ENCODE results near the gene ASCC3. TPM values are rescaled to one million over a fixed set of nuclear protein-coding genes. Genes with fewer than 3 reads are reported as not detected.

Gene ASCC3
- total RNA-seq, 1 experiment from 2014 or later = 48.2 TPM

GRCh38 chr6:100485268-100485667 is 395.9 kb downstream of the ASCC3 start:
- no peaks in the 10 kb centered on the region for H3K36me3 ChIP-seq (ENCODE audit: control insufficient read depth, insufficient read depth, low read length)
- POLR2A ChIA-PET = no interaction called here
- BruUV-seq (replicated peaks) = no TSS peak
- CTCF ChIA-PET = no interaction called here
- no peak for TF ChIP-seq CTCF (IDR thresholded peaks at IDR 0.05; ENCODE audit: insufficient read depth in 1 of 2, low read depth in 1 of 2, low read length in 1 of 2, severe bottlenecking in 1 of 2, unreplicated experiment in 1 of 2)
- no peaks in the 10 kb centered on the region for H3K4me1 ChIP-seq
- no peak overlapping the region for H3K4me3 ChIP-seq (ENCODE audit: low read depth, low read length)
- H3K9me3 ChIP-seq = no peaks in the 10 kb centered on the region
- intact Hi-C loops (cut with micrococcal nuclease; ENCODE audit: unreplicated experiment) = no loop called here
- H3K27ac Mint-ChIP-seq (ENCODE audit: unreplicated experiment) = no peak overlapping the region
- no peaks in the 10 kb centered on the region for H3K36me3 Mint-ChIP-seq (ENCODE audit: insufficient read depth, unreplicated experiment)
- H3K9me3 Mint-ChIP-seq (ENCODE audit: unreplicated experiment) = no peaks in the 10 kb centered on the region
- H3K4me3 Mint-ChIP-seq (ENCODE audit: unreplicated experiment) = no peak overlapping the region
- DNase-seq = no peak
- H3K27me3 Mint-ChIP-seq (ENCODE audit: insufficient read depth, unreplicated experiment) = no peaks in the 10 kb centered on the region
- no peaks in the 10 kb centered on the region for H3K27me3 ChIP-seq (replicated peaks; ENCODE audit: control insufficient read depth, insufficient read depth, low read length)
- H3K4me1 Mint-ChIP-seq (ENCODE audit: low read depth, unreplicated experiment) = no peaks in the 10 kb centered on the region

GRCh38 chr6:100484474-100484873 is 396.7 kb downstream of the ASCC3 start:
- Mint-ChIP-seq H3K36me3 (ENCODE audit: insufficient read depth, unreplicated experiment) (no peaks in the 10 kb centered on the region), H3K4me1 (ENCODE audit: low read depth, unreplicated experiment) (no peaks in the 10 kb centered on the region), H3K27me3 (ENCODE audit: insufficient read depth, unreplicated experiment) (no peaks in the 10 kb centered on the region), H3K4me3 (ENCODE audit: unreplicated experiment) (no peak overlapping the region), H3K9me3 (ENCODE audit: unreplicated experiment) (no peaks in the 10 kb centered on the region), H3K27ac (ENCODE audit: unreplicated experiment) (no peak overlapping the region)
- ChIA-PET CTCF (no interaction called here), POLR2A (no interaction called here)
- no peaks in the 10 kb centered on the region for H3K9me3 ChIP-seq
- intact Hi-C loops (cut with micrococcal nuclease; ENCODE audit: unreplicated experiment) = loop anchor here (5.0 kb wide), 1 partner anchor 178 kb away; no protein-coding TSS in a partner anchor
- H3K4me3 ChIP-seq (ENCODE audit: low read depth, low read length) = no peak overlapping the region
- H3K4me1 ChIP-seq = no peaks in the 10 kb centered on the region
- no peak for DNase-seq
- no peak for TF ChIP-seq CTCF (IDR thresholded peaks at IDR 0.05; ENCODE audit: insufficient read depth in 1 of 2, low read depth in 1 of 2, low read length in 1 of 2, severe bottlenecking in 1 of 2, unreplicated experiment in 1 of 2)
- BruUV-seq (replicated peaks) = no TSS peak
- H3K36me3 ChIP-seq (ENCODE audit: control insufficient read depth, insufficient read depth, low read length) = no peaks in the 10 kb centered on the region
- no peaks in the 10 kb centered on the region for H3K27me3 ChIP-seq (replicated peaks; ENCODE audit: control insufficient read depth, insufficient read depth, low read length)

GRCh38 chr6:100482698-100483097 is 398.4 kb downstream of the ASCC3 start:
- no peak for DNase-seq
- H3K27ac Mint-ChIP-seq (ENCODE audit: unreplicated experiment) = no peak overlapping the region

More at GRCh38 chr6:100482698-100483097, 398.4 kb downstream of the ASCC3 start:
- Mint-ChIP-seq H3K27me3 (ENCODE audit: insufficient read depth, unreplicated experiment) (no peaks in the 10 kb centered on the region), H3K9me3 (ENCODE audit: unreplicated experiment) (no peaks in the 10 kb centered on the region), H3K36me3 (ENCODE audit: insufficient read depth, unreplicated experiment) (no peaks in the 10 kb centered on the region), H3K4me3 (ENCODE audit: unreplicated experiment) (no peak overlapping the region), H3K4me1 (ENCODE audit: low read depth, unreplicated experiment) (no peaks in the 10 kb centered on the region)
- no peak overlapping the region for H3K4me3 ChIP-seq (ENCODE audit: low read depth, low read length)
- no peaks in the 10 kb centered on the region for H3K27me3 ChIP-seq (replicated peaks; ENCODE audit: control insufficient read depth, insufficient read depth, low read length)
- no peaks in the 10 kb centered on the region for H3K36me3 ChIP-seq (ENCODE audit: control insufficient read depth, insufficient read depth, low read length)
- no peak for TF ChIP-seq CTCF (IDR thresholded peaks at IDR 0.05; ENCODE audit: insufficient read depth in 1 of 2, low read depth in 1 of 2, low read length in 1 of 2, severe bottlenecking in 1 of 2, unreplicated experiment in 1 of 2)
- intact Hi-C loops (cut with micrococcal nuclease; ENCODE audit: unreplicated experiment) = loop anchor here (5.0 kb wide), 1 partner anchor 180 kb away; no protein-coding TSS in a partner anchor
- no TSS peak for BruUV-seq (replicated peaks)
- H3K9me3 ChIP-seq = no peaks in the 10 kb centered on the region
- CTCF ChIA-PET = interaction anchor here (0.8 kb wide), 1 partner anchor 481 kb away, joined by 3 read pairs; no protein-coding TSS in a partner anchor
- H3K4me1 ChIP-seq = no peaks in the 10 kb centered on the region
- POLR2A ChIA-PET = no interaction called here

Measured in Caco-2 (cell line).